C4-2B (cell line): ENCODE data around the gene SLC9A9.
A peak's percentile ranks its signal among the peaks of the same experiment; 100 is the strongest.

Experiments used
- H3K27ac ChIP-seq: fragments of 450-650 bp; 2 replicates; pipeline ENCODE4 v1.5.1; 2017
- ZFX ChIP-seq: fragments of 450-650 bp; IDR thresholded peaks from 2 replicates; pipeline ENCODE4 v1.6.1; 2017
- TF ChIP-seq, protein P1 (sequence below): fragments of 450-650 bp; conservative IDR thresholded peaks from 2 replicates; pipeline ENCODE4 v1.5.1; 2017; ENCODE audit warnings: mild to moderate bottlenecking

SLC9A9 gene

DNA sequence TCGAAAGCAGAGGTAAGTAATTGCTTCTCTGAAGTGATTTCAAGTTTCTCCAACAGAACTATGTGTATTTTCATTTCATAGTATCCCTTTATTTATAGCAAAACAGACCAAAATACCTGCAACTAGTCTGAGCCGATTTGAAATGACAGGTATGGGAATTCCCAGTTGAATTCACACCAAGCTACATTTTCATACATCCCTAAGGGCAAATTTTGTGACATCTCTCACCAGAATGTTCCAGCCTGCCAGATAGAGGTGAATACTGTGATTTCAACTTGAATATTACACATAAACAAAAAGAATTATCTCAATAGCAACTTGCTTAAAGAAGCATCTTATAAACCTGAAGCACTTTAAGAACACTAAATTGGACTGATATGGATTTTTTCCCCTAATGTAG, 235.7 kb downstream of the SLC9A9 start:
- no peak overlapping the region for H3K27ac ChIP-seq
- TF ChIP-seq, protein P1, sequence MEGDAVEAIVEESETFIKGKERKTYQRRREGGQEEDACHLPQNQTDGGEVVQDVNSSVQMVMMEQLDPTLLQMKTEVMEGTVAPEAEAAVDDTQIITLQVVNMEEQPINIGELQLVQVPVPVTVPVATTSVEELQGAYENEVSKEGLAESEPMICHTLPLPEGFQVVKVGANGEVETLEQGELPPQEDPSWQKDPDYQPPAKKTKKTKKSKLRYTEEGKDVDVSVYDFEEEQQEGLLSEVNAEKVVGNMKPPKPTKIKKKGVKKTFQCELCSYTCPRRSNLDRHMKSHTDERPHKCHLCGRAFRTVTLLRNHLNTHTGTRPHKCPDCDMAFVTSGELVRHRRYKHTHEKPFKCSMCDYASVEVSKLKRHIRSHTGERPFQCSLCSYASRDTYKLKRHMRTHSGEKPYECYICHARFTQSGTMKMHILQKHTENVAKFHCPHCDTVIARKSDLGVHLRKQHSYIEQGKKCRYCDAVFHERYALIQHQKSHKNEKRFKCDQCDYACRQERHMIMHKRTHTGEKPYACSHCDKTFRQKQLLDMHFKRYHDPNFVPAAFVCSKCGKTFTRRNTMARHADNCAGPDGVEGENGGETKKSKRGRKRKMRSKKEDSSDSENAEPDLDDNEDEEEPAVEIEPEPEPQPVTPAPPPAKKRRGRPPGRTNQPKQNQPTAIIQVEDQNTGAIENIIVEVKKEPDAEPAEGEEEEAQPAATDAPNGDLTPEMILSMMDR: no peak
- TF ChIP-seq ZFX: no peak

DNA sequence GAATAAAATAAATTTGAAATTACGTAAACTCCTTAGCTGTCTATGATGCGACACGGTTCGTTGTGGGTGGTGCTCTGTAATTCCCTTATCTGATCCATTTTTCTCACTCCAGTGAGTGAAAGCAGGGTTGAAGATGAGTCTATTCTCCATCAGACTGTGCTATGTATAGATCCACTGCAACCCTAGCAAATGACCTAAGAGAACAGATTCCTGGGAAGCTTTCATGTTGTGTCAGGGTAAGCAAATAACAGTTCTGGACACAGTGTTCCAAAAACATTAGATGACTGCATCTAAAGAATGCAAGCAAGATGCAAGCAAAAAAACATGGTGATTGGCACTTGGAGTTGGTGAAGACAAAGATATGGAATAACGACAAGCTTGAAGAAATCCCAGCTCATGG, 239.3 kb downstream of the SLC9A9 start:
- TF ChIP-seq, protein P1: no peak
- TF ChIP-seq ZFX: no peak
- H3K27ac ChIP-seq: no peak overlapping the region

DNA sequence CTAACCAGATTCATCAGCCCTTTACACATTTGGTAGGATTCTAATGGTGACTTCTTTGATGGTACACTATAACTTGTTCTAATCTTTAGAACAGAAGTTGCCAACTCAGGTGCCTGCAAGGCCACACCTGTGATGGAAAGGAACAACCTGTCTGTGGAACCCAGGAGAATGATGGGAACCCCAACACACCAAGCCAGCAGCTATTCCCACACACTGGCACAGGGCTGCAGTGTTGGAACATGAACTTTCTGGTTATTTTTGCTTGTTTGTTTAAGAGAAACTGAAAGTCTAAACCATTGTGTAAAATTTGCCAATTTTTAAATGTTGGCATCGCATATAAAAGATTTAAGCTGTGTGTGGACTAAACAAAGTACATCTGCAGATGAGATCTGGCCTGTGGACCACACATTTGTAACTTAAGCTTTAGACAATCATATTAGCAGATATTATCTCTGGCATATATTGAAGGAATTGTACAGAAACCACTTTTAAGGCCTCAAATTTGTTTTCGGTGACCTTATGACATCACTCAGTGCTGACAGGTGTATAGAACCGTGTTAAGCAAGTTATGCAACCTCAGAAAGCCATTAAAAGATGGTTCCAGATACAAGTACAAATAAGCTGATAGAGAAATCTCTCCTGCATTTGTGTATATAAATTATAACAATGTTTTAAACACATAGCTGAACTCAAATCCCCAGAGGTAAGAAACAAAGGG, 242.9 kb downstream of the SLC9A9 start:
- TF ChIP-seq, protein P1: no peak
- no peak for TF ChIP-seq ZFX
- no peak overlapping the region for H3K27ac ChIP-seq

DNA sequence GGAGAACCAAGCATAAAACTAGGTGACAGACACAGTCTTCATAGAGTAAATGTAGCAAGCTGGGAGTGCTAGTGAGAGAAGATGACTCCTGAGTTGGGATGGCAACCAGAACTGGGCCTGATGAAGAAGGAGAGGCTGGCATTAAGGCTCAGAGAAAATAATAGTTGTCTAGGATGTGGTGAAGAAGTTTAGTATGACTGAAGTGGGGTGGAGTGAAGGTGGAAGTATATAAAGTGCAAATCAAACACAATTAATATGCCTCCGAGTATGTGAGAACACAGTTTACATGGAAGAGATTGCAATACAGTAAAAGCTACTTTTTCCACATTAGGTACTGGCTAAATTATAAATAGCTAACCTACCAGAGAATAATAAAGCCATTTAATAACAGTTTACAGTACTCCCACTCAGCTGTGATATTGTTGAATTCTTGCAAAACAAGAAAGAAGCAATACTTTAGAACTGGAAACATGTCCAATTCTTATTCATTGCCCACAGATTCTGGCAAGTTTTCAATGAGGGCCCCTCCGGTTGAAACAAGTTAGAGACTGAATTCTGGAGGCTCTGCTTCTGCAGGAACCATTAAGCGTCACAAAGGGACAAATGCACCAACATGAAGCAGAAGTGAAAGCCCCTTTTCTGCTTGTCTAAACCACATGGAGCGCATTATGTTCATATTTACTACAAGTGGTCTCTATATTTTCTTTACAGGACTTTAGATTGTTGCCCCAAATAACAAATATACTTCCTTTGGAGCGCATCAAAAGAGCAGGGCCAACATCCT, 243.7 kb downstream of the SLC9A9 start:
- TF ChIP-seq ZFX: no peak
- TF ChIP-seq, protein P1: no peak
- no peak overlapping the region for H3K27ac ChIP-seq

DNA sequence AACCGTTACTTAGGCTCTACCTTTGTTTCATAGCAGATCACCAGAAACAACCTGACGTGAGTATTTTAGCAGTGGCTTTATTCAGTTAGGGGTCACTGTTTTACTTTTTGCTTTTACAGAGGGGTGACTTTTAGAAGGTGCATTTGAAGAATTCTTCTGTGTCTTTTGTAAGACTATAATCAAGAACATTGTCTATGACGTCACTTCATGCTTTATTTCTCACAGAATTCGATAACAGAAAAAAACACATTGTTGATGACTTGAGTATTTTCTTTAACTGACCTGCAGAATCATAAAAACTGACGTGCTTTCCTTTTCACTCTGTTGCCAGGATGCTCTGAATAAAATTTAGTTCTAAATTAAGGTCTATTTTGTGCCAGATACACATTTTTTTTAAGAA, 244.5 kb downstream of the SLC9A9 start:
- H3K27ac ChIP-seq: no peak overlapping the region
- TF ChIP-seq, protein P1: no peak
- no peak for TF ChIP-seq ZFX

DNA sequence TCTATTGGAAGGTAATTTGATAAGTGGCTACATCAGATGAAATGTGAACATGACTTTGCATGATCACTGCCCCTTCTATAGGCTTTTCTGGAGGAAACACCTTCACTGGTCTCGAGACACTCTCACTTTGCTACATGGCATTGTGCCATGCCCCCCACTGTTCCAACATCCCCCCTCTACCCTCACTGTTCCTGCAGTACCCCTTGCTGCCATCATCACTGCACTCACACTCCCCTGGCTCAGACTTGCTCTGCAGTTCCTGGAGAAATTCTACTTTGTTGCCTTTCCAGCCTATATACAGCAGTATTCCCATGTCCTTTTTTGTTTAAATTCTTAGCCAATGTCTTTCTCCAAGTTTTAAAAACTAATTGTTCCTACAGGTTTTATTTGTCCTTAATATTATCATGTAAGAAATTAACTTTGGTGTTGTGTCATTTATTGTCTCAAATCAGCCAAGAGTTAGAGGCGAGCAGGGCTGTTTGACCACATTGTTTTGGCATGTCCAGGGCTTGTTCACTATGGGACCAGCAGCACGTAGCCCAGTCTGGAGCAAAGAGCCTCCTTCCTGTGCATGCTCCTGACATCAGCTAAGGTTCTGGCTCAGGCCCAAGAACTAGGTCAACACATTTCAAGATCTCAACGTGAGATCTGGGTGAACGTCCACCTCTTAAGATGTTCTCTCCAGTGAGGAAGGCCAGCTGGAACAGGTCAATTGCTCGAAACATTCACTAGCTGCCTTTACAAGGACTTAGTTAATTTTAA, 246.4 kb downstream of the SLC9A9 start:
- TF ChIP-seq, protein P1: no peak; the same call in 1 of the 2 replicates
- no peak for TF ChIP-seq ZFX
- peak overlapping the region; percentile 69 for H3K27ac ChIP-seq
